Measurements from ENCODE around the gene ARHGAP24. TPM values are rescaled to one million over a fixed set of nuclear protein-coding genes. Genes with fewer than 3 reads are reported as not detected.
A peak's percentile ranks its signal among the peaks of the same experiment; 100 is the strongest.

The ARHGAP24 gene
- total and polyA plus RNA-seq, 8 donors: 22.0 to 35.0 (median 25.8) TPM

- H3K4me1 ChIP-seq: peaks cover 13 to 23% of the 10 kb centered on the region in 2 donors
- DNase-seq (peak in 3 of 4 donors; percentile 28 to 36 (median 32)), ATAC-seq (peak; percentile 57)
- H3K27me3 ChIP-seq: no peaks in the 10 kb centered on the region
- TF ChIP-seq CTCF (IDR thresholded peaks at IDR 0.05): no peak
- peak overlapping the region; percentile 66 to 72 for H3K27ac ChIP-seq
- H3K9me3 ChIP-seq: no peaks in the 10 kb centered on the region
- no peak overlapping the region for H3K4me3 ChIP-seq
- H3K36me3 ChIP-seq: no peaks in the 10 kb centered on the region
- intact Hi-C loops (cut with DNase I): no loop called here
Observed at GRCh38 chr4:86033171-86033570, 558.2 kb downstream of the ARHGAP24 start.

DNA sequence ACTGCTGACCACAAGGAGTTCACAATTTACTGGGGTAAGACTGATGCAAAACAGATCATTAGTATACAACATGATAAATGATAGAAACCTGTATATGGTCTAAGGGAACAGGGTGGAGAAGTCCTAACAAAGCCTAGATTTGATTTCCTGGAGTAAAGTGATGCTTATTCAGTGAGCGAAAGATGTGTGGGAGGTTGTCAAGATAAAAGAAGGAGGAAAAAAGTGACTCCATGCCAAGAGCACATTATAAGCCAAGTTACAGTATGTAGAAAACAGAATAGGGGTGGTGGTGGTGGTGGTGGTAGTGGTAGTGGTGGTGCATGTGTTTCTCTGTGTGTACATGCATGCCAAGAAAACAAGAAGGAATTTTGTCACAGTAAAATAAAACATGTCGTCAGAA is 559.7 kb downstream of the ARHGAP24 start:
- Histone ChIP-seq H3K27me3 (no peaks in the 10 kb centered on the region), H3K4me3 (no peak overlapping the region), H3K9me3 (no peaks in the 10 kb centered on the region), H3K27ac (no peak overlapping the region), H3K36me3 (no peaks in the 10 kb centered on the region), H3K4me1 (peaks cover 13 to 23% of the 10 kb centered on the region in 2 donors)
- DNase-seq (no peak), ATAC-seq (no peak)
- intact Hi-C loops (cut with DNase I): no loop called here
- no peak for TF ChIP-seq CTCF (IDR thresholded peaks at IDR 0.05)

GRCh38 chr4:86035688-86036087 is 560.7 kb downstream of the ARHGAP24 start:
- intact Hi-C loops (cut with DNase I): no loop called here
- Histone ChIP-seq H3K27me3 (no peaks in the 10 kb centered on the region), H3K9me3 (no peaks in the 10 kb centered on the region), H3K36me3 (no peaks in the 10 kb centered on the region), H3K4me1 (peaks cover 13 to 23% of the 10 kb centered on the region in 2 donors), H3K4me3 (no peak overlapping the region), H3K27ac (no peak overlapping the region)
- ATAC-seq (no peak), DNase-seq (no peak)
- no peak for TF ChIP-seq CTCF (IDR thresholded peaks at IDR 0.05)

DNA sequence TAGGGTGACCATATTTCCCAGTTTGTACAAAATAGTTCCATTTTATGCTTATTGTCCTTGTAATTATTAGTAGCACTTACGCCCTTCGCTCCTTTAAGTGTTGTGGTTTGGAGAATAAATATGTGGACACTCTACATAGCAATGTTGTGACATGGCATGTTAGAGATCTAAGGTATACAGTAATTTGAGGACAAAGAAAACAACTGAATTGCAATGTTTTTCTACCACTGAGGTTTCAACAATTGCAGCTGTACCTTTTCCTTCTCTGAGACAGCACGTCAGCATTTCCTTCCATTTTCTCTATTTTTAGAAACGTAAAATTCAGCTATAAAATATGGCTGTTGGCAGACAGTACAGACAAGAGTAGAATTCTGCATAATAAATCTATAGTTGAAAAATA is 561.8 kb downstream of the ARHGAP24 start:
- peaks cover 13 to 23% of the 10 kb centered on the region in 2 donors for H3K4me1 ChIP-seq
- no peaks in the 10 kb centered on the region for H3K27me3 ChIP-seq
- peak; percentile 65 for ATAC-seq
- H3K36me3 ChIP-seq: no peaks in the 10 kb centered on the region
- H3K27ac ChIP-seq: peak overlapping the region in 1 of 2 donors; percentile 8
- no peak for DNase-seq
- no peak for TF ChIP-seq CTCF (IDR thresholded peaks at IDR 0.05)
- H3K4me3 ChIP-seq: no peak overlapping the region
- H3K9me3 ChIP-seq: no peaks in the 10 kb centered on the region
- intact Hi-C loops (cut with DNase I): no loop called here

DNA sequence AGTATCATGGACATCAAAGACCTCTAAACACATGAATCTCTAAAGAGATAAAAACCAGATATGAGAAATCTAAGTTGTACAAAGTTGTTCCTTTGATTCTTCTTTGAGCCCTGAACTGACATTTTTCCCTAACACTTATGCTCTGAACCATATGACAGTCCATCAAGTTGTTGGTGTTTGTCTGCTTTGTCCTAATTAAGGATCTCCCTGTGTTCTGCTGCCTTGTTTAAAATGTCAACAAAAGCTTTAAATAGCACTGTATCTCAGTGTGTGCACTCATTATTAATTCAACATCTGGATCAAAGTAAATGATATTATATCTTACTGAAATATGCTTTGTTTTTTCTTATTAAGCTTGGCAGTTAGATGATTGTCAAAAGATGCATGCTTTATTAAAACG is 563.1 kb downstream of the ARHGAP24 start:
- TF ChIP-seq CTCF (IDR thresholded peaks at IDR 0.05): no peak
- ATAC-seq: no peak

More for the DNA sequence above, 563.1 kb downstream of the ARHGAP24 start:
- intact Hi-C loops (cut with DNase I): no loop called here
- Histone ChIP-seq H3K27ac (no peak overlapping the region), H3K36me3 (no peaks in the 10 kb centered on the region), H3K4me1 (peaks cover 7 to 10% of the 10 kb centered on the region in 2 donors), H3K4me3 (no peak overlapping the region), H3K9me3 (no peaks in the 10 kb centered on the region), H3K27me3 (no peaks in the 10 kb centered on the region)
- no peak for DNase-seq
